ENCODE results near the gene POLR3H.

Gene POLR3H

GRCh38 chr22:41500303-41500702 is 44.0 kb downstream of the POLR3H start:
- Histone ChIP-seq H4K20me1 (ENCODE audit: insufficient read depth, low read length, poor library complexity, severe bottlenecking) (no peaks in the 10 kb centered on the region), H3K4me1 (ENCODE audit: insufficient read depth, low read length, poor library complexity, severe bottlenecking) (no peaks in the 10 kb centered on the region), H3K9me3 (ENCODE audit: insufficient read depth, low read depth, low read length) (no peaks in the 10 kb centered on the region), H2AFZ (ENCODE audit: low read length) (no peak overlapping the region), H3F3A (ENCODE audit: low read depth) (no peaks in the 10 kb centered on the region), H3K9ac (ENCODE audit: low read depth, low read length, poor library complexity, severe bottlenecking) (no peak overlapping the region), H3K9me2 (replicated peaks; ENCODE audit: low read depth, low read length) (no peaks in the 10 kb centered on the region), H3K36me3 (ENCODE audit: insufficient read depth, low read length) (peaks cover 35% of the 10 kb centered on the region; the same call in 1 of the 2 replicates), H3K27me3 (ENCODE audit: insufficient read depth, low read length, poor library complexity, severe bottlenecking) (no peaks in the 10 kb centered on the region), H3K79me2 (ENCODE audit: insufficient read depth, low read length) (peaks cover 9% of the 10 kb centered on the region; the same call in 1 of the 2 replicates), H3K4me2 (ENCODE audit: low read depth, low read length, poor library complexity, severe bottlenecking) (no peak overlapping the region), H3K4me3 (ENCODE audit: low read length, poor library complexity, severe bottlenecking) (no peak overlapping the region)
- TF ChIP-seq, protein P1, sequence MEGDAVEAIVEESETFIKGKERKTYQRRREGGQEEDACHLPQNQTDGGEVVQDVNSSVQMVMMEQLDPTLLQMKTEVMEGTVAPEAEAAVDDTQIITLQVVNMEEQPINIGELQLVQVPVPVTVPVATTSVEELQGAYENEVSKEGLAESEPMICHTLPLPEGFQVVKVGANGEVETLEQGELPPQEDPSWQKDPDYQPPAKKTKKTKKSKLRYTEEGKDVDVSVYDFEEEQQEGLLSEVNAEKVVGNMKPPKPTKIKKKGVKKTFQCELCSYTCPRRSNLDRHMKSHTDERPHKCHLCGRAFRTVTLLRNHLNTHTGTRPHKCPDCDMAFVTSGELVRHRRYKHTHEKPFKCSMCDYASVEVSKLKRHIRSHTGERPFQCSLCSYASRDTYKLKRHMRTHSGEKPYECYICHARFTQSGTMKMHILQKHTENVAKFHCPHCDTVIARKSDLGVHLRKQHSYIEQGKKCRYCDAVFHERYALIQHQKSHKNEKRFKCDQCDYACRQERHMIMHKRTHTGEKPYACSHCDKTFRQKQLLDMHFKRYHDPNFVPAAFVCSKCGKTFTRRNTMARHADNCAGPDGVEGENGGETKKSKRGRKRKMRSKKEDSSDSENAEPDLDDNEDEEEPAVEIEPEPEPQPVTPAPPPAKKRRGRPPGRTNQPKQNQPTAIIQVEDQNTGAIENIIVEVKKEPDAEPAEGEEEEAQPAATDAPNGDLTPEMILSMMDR (conservative IDR thresholded peaks at IDR 0.05; ENCODE audit: low read length): no peak
- TF ChIP-seq EZH2phosphoT487 (IDR thresholded peaks at IDR 0.05; ENCODE audit: borderline replicate concordance): no peak

DNA sequence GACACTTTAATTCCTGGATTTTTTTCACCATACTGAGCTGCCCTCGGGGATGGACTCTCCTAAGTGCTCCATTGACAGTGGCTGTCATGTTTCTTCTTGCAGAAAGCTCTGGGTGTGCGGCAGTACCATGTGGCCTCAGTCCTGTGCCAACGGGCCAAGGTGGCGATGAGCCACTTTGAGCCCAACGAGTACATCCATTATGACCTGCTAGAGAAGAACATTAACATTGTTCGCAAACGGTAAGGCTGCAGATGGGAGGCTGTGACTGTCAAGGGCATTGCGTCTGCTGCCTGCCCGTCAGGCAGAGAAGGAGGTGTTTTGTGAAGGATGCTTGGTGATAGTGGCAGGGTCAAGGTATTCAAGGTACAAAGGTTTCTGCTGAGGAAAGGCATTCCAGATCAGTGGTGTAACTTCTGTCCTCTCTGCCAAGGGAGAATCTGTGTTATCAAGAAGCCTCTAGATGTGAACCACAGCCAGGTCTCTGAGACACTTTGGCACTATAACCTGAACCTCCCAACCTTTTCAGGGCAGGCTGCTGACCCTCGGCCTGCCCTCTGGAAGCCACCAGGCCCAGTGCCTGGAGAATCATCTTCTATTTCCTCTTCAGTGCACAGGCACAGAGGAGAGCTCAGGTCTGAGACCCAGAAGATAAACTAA is 44.5 kb downstream of the POLR3H start:
- Histone ChIP-seq H3K4me1 (ENCODE audit: insufficient read depth, low read length, poor library complexity, severe bottlenecking) (no peaks in the 10 kb centered on the region), H2AFZ (ENCODE audit: low read length) (no peak overlapping the region), H3K79me2 (ENCODE audit: insufficient read depth, low read length) (peaks cover 9% of the 10 kb centered on the region; the same call in 1 of the 2 replicates), H3K36me3 (ENCODE audit: insufficient read depth, low read length) (peaks cover 35% of the 10 kb centered on the region; the same call in 1 of the 2 replicates), H3K4me3 (ENCODE audit: low read length, poor library complexity, severe bottlenecking) (no peak overlapping the region), H3F3A (ENCODE audit: low read depth) (no peaks in the 10 kb centered on the region), H3K9me2 (replicated peaks; ENCODE audit: low read depth, low read length) (no peaks in the 10 kb centered on the region), H3K9me3 (ENCODE audit: insufficient read depth, low read depth, low read length) (no peaks in the 10 kb centered on the region), H3K4me2 (ENCODE audit: low read depth, low read length, poor library complexity, severe bottlenecking) (no peak overlapping the region), H3K9ac (ENCODE audit: low read depth, low read length, poor library complexity, severe bottlenecking) (no peak overlapping the region), H4K20me1 (ENCODE audit: insufficient read depth, low read length, poor library complexity, severe bottlenecking) (no peaks in the 10 kb centered on the region), H3K27me3 (ENCODE audit: insufficient read depth, low read length, poor library complexity, severe bottlenecking) (no peaks in the 10 kb centered on the region)
- TF ChIP-seq, protein P1 (conservative IDR thresholded peaks at IDR 0.05; ENCODE audit: low read length): no peak
- no peak for TF ChIP-seq EZH2phosphoT487 (IDR thresholded peaks at IDR 0.05; ENCODE audit: borderline replicate concordance)

- peaks cover 9% of the 10 kb centered on the region; the same call in 1 of the 2 replicates for H3K79me2 ChIP-seq (ENCODE audit: insufficient read depth, low read length)
- no peaks in the 10 kb centered on the region for H3K9me2 ChIP-seq (replicated peaks; ENCODE audit: low read depth, low read length)
- H3K4me1 ChIP-seq (ENCODE audit: insufficient read depth, low read length, poor library complexity, severe bottlenecking): no peaks in the 10 kb centered on the region
- no peak overlapping the region for H2AFZ ChIP-seq (ENCODE audit: low read length)
- no peaks in the 10 kb centered on the region for H4K20me1 ChIP-seq (ENCODE audit: insufficient read depth, low read length, poor library complexity, severe bottlenecking)
- H3K9ac ChIP-seq (ENCODE audit: low read depth, low read length, poor library complexity, severe bottlenecking): no peak overlapping the region
- no peaks in the 10 kb centered on the region for H3K9me3 ChIP-seq (ENCODE audit: insufficient read depth, low read depth, low read length)
- H3K4me3 ChIP-seq (ENCODE audit: low read length, poor library complexity, severe bottlenecking): no peak overlapping the region
- no peak overlapping the region for H3K4me2 ChIP-seq (ENCODE audit: low read depth, low read length, poor library complexity, severe bottlenecking)
- TF ChIP-seq, protein P1 (conservative IDR thresholded peaks at IDR 0.05; ENCODE audit: low read length): no peak
- no peak for TF ChIP-seq EZH2phosphoT487 (IDR thresholded peaks at IDR 0.05; ENCODE audit: borderline replicate concordance)
- no peaks in the 10 kb centered on the region for H3F3A ChIP-seq (ENCODE audit: low read depth)
- H3K27me3 ChIP-seq (ENCODE audit: insufficient read depth, low read length, poor library complexity, severe bottlenecking): no peaks in the 10 kb centered on the region
- peaks cover 27% of the 10 kb centered on the region; the same call in 1 of the 2 replicates for H3K36me3 ChIP-seq (ENCODE audit: insufficient read depth, low read length)
Measured at GRCh38 chr22:41498303-41498835, 45.9 kb downstream of the POLR3H start.
